ENCODE measurements around the gene PHF12.
A peak's percentile ranks its signal among the peaks of the same experiment; 100 is the strongest.

The PHF12 gene

GRCh38 chr17:28951428-28951990 is at the start of gene PHF12:
PHF12 (minus strand) TSS chr17:28951518; CDS start chr17:28950960, 558 bp downstream.
- DNase-seq: peak; percentile 99 to 100

DNA sequence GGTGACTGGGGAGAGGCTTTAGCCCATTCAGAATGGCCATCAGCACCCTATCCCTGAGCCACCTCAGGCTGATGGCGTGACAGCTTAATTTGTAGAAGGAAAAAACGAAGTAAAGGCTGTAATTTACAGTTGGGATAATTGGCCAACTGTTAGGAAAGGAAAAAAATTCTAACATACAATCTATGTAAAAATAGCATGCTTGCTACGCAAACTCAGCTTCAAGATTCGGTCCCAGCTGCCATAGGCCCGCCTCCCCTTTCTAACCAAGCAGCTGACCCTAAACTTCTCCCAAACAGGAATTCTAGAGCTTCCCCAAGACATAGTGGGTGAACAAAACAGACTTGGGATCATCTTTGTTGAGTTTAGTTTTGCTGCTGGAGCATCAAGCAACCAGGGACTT is 49.7 kb upstream of the PHF12 start:
- DNase-seq: no peak

DNA sequence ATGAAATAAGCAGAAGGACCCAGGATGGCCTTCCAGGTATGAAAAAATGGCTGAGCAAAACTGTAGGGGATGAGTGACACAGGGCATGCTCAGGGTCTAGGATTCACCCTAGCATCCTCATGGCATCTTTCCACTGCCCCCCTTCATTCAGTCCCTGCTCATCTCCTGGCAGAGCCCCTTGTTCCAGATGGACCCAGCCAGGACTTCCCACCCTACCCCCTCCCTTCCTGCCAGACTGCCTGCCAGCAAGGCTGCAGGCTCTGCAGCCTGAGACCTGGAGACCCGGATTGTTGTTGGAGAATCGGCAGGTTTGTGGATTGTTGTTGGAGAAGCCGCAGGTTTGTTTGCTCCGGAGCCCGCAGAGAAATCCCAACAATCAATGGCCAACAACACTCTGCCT is 47.9 kb upstream of the PHF12 start:
- no peak for DNase-seq

- DNase-seq: no peak
These were observed 46.5 kb upstream of the PHF12 start for GRCh38 chr17:28997806-28998205.

GRCh38 chr17:28996554-28997096 is 45.3 kb upstream of the PHF12 start:
- no peak for DNase-seq

GRCh38 chr17:28993645-28994426 is 42.5 kb upstream of the PHF12 start:
- DNase-seq: no peak

GRCh38 chr17:28992625-28993600 is 41.6 kb upstream of the PHF12 start:
- DNase-seq: no peak

DNA sequence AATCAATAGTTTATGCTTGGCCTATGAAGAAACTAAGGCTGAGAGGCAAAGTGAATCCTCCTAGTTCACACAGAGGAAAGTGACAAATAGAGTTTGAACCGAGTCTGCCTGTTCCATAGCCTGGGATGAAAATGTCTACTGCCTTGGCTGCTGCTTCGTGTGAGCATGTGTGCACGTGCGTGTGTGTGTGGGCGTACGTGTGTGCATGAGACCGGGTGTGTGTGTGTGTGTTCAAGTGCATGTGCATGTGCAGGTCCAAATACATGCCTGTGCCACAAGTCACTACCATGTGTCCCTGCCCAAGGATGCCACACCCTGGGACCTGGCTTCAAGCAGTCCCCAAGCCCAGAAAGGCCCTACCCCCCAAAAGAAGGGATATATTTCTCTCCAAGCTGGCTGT is 40.9 kb upstream of the PHF12 start:
- DNase-seq: no peak

DNA sequence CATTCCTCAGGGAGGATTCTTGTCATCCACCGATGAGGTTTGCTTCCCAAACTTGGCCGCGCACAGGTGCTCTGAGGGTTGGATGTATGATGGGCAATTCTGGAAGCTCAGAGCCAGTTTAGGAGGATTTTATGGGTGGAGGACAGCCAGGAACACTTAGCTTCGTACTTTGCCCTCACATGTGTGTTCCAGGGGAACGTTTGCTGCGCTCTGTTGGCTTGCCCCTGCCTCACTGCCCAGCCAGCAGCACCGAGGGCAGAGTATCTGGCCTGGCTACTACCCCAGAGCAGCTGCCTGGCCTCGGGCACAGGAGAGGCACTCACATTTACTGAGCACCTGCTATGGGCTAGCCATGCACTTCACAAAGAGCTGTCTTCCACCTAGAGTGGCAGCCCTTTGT is 40.5 kb upstream of the PHF12 start:
- no peak for DNase-seq

- no peak for DNase-seq
These were observed 37.7 kb upstream of the PHF12 start for GRCh38 chr17:28989028-28989427.

- DNase-seq: no peak
These were observed 37.2 kb upstream of the PHF12 start for GRCh38 chr17:28988475-28988874.

- no peak for DNase-seq
These were observed 35.7 kb upstream of the PHF12 start for GRCh38 chr17:28986714-28987655.

DNA sequence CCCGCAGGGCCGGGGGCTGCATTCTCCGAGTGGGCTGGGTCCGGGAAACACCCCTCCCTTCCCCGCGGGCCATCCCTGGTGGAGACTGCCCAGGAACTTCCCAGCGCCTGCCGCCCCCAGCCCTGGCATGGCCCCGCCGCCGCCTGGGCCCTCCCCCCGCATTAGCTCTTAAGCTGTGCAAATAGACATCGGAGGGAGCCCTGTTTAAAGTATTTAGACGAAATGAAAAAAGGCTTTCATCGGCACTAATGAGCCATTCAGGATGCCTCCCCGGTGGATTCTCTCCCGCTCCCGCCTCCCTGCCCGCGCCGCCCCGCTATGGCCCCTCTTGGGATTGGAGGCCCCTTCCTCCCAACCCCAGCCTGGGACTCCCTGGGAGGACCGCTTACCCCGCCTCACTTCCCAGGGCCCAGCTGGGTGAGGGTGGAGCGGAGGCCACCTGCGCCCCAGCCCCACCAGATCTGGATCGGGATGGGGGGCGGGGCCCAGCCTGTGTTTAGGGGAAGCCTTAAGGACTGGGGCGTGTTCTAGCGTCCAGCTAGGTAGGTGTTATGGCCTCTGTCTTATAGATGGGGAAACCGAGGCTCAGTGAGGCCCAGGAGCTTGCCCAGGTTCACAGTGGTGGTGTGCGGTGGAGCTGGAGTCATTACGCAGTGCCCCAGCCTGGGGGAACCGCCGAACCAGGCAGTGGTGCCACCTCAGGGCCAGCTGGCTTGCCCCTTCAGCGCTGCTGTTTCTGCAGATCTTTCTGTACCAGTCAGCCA is 34.8 kb upstream of the PHF12 start:
- no peak for DNase-seq

DNA sequence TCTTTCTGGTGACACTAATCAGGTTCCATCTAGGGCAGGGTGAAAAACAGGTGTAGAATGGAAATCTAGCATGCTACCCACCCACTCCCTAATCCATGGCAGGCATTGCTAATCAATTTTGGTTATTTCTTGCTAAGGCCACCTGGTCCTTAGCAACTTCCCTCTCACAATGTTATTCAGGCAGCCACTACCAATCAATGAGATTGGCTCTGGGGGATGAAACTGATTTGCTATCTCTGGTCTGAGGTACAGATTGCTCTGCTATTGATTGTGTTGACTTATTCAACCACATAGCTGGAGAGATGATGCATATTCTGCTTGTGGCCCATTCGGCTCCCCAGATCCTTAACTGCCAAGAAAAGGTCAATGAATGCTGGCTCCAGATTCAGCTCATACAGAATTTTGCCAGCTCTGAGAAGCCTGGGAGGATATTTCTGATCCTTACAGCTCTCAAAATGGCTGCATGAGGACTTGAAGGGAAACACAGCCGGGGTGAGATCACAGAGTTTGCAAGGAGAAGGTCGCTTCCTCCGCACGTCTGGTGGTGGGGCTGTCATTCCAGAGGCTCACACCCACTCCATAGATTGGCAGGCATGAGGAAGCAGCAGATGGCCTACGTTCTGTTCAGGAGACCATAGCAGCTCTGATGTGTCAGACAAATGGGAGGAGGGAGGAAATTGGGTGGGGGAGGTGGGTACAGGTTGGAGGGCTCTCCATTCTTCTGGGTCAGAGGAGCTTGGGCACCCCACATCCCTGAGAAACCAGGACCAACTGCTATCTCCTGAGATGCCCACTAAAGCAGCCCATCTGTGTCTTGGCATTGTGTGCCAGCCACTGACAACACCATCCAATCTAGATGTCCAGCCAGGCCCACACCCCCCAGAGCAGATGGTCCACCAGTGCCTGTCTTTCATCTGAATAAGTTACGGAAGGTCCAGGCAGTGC is 32.2 kb upstream of the PHF12 start:
- DNase-seq: no peak

- DNase-seq: peak; percentile 36 to 38
These were observed 30.9 kb upstream of the PHF12 start for GRCh38 chr17:28982131-28982793.

GRCh38 chr17:28978356-28978964 is 27.1 kb upstream of the PHF12 start:
- DNase-seq: no peak

DNA sequence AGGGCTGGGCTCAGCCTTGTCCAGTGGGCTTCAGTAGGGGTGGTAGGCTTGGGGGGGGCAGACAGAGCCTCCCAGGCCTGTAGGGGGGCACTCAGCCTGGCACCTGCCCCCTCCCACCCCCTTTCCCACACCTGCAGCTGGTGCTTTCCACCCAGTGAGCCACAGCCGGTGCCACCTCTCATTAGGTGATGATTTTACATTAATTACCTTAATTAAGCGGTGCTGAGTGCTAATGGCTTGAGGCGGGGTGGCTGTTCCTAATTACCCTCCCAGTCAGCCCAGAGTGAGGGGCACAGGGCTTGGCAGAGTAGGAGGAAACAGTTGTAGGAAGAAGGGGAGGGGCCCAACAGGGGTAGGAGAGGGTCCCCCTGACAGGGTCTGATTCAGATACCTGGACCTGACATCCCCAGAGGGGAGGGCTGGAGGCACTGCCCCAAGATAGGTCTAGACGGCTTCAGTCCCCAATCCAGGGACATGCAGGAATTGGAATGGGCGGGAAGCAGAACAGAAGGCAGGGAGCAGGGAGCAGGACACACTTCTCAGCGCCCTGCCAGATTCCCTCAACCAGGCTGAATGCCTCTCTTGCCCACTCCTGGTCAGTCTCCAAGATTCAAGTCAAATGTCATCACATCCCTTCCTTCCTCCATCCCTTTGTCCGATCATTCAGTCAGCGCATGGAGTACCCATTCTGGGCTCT is 26.5 kb upstream of the PHF12 start:
- no peak for DNase-seq

DNA sequence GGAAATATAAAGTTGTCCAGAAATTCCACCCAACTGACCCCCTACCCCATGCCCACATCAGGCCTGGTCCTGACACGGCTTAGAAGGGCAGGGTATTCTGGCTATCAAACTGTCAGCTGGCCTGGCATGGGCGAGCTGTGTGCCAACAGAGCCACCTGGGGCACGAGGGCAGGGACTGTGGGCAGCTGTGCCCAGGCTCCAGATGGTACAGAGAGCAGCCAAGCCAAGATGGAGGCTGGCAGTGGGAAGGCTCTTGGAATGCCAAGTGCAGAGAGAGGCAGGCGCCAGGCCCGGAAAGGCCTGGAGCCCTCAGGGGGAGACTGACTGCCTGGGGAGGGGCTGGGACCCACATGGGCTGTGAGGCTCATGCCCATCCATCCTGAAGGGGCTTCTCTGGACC is 24.3 kb upstream of the PHF12 start:
- no peak for DNase-seq

All from activated CD4-positive, alpha-beta T cell treated with anti-CD3 and anti-CD28 coated beads for 4 hours (primary cell).